GF-D8 (cell line): ENCODE data around the gene PCDHGA11.
"Not testable (repeated sequence)": the region's sequence is repeated elsewhere in the genome, so short reads cannot be mapped to it uniquely, and the experiment has no call there.

Experiments used
- DNase-seq: peaks from one replicate; lab custom pipeline; 2025; lab: John Stamatoyannopoulos, UW

The PCDHGA11 gene

DNA sequence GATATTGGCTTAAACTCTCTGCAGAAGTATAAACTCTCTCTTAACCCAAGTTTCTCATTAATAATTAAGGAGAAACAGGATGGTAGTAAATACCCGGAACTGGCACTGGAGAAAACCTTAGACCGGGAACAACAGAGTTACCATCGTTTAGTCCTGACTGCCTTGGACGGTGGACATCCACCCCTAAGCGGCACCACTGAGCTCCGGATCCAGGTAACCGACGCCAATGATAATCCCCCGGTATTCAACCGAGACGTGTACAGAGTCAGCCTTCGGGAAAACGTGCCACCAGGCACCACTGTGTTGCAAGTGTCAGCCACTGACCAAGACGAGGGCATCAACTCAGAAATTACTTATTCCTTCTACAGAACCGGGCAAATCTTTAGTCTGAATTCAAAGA lies 22.2 kb upstream of the PCDHGA11 start:
- no peak for DNase-seq

DNA sequence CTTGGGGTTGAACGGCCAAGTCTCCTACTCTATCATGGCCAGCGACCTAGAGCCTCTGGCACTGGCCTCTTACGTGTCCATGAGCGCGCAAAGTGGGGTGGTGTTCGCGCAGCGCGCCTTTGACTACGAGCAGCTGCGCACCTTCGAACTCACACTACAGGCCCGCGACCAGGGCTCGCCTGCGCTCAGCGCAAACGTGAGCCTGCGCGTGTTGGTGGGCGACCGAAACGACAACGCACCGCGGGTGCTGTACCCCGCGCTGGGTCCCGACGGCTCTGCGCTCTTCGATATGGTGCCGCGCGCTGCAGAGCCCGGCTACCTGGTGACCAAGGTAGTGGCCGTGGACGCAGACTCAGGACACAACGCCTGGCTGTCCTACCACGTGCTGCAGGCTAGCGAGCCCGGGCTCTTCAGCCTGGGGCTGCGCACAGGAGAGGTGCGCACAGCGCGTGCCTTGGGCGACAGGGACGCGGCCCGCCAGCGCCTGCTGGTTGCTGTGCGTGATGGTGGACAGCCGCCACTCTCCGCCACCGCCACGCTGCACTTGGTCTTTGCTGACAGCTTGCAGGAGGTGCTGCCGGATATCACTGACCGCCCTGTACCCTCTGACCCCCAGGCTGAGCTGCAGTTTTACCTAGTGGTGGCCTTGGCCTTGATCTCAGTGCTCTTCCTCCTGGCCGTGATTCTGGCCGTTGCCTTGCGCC lies 21.1 kb upstream of the PCDHGA11 start:
- DNase-seq, result no peak

DNA sequence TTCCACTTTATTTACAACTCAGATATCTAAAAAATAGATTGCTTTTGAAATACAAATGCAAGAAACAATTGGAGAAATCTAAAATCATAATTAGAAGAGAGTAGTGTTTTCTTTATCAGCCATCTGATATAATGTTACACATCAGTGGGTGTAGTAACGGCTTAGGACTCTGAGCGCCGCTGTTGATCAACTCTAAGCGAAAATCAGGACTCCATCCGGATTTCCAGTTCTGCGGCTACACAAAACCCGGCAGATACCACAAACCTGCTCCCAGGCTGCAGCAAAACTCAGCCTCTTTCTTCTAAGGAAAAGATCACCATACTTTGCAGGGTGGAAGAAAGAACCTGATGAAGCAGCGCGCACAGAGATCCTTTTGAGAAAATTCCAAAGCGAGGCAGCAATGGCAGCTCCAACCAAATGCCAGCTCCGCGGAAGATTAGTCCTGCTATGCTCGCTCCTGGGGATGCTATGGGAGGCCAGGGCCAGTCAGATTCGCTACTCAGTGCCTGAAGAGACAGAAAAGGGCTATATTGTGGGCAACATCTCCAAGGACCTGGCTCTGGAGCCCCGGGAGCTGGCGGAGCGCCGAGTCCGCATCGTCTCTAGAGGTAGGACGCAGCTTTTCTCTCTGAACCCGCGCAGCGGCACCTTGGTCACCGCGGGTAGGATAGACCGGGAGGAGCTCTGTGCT lies 18.2 kb upstream of the PCDHGA11 start, which contains the start of gene PCDHGA9:
Gene PCDHGA9 (plus strand): TSS at position 226 of the 691 bp plus-strand sequence. CDS start 175 bp downstream, at position 401.
- no peak for DNase-seq

DNA sequence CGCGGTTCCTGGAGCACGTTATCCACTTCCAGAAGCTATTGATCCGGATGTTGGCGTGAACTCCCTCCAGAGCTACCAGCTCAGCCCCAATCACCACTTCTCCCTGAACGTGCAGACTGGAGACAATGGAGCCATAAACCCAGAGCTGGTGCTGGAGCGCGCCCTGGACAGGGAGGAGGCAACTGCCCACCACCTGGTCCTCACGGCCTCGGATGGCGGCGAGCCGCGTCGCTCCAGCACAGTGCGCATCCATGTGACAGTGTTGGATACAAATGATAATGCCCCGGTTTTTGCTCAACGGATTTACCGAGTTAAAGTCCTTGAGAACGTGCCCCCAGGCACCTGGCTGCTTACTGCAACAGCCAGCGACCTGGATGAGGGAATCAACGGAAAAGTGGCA lies 17.5 kb upstream of the PCDHGA11 start:
- DNase-seq, result no peak

DNA sequence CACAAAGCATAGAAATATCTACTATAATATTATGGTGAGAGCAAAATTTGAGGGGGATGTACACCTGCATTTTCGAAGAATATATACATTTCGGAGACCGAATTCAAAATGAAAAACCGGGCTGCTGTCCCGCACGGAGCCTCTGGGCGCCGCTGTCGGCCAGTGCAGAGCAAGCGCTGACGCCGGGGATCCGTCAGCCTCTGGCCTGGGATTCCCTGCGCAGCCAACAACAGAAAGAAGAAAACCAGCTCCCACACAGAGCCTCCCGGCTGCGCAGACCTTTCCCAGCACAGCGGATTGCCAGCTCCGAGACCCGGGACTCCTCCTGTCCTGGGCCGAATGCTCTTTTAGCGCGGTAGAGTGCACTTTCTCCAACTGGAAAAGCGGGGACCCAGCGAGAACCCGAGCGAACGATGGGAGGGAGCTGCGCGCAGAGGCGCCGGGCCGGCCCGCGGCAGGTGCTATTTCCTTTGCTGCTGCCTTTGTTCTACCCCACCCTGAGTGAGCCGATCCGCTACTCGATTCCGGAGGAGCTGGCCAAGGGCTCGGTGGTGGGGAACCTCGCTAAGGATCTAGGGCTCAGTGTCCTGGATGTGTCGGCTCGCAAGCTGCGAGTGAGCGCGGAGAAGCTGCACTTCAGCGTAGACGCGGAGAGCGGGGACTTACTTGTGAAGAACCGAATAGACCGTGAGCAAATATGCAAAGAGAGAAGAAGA lies 12.9 kb upstream of the PCDHGA11 start, which contains the start of gene PCDHGB6:
Gene PCDHGB6 (plus strand): TSS at position 232 of the 716 bp plus-strand sequence. CDS start 182 bp downstream, at position 414.
- DNase-seq, result not testable (repeated sequence)

DNA sequence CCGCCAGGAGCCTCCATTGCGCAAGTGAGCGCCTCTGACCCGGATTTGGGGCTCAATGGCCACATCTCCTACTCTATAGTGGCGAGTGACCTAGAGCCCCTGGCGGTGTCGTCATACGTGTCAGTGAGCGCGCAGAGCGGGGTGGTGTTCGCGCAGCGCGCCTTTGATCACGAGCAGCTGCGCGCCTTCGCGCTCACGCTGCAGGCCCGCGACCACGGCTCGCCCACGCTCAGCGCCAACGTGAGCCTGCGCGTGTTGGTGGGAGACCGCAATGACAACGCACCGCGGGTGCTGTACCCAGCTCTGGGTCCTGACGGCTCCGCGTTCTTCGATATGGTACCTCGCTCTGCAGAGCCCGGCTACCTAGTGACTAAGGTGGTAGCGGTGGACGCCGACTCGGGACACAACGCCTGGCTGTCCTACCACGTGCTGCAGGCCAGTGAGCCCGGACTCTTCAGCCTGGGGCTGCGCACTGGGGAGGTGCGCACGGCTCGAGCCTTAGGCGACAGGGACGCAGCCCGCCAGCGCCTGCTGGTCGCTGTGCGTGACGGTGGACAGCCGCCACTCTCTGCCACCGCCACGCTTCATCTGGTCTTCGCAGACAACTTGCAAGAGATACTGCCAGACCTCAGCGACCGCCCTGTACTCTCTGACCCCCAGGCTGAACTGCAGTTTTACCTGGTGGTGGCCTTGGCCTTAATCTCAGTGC lies 11.1 kb upstream of the PCDHGA11 start:
- DNase-seq, result no peak

DNA sequence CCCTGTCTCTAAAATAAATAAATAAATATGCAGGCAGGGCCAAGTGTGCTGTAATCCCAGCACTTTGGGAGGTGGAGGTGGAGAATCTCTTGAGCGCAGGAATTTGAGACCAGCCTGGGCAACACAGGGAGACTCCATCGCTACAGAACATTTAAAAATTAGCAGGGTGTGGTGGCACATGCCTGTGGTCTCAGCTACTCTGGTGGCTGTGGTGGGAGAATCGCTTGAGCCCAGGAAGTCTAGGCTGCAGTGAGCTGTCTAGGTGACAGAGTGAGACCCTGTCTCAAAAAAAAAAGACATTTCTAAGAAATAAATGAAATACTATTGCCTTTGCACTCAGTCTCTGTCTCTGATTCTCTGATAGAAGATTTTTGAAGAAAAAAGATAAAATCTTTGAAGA lies 9.3 kb upstream of the PCDHGA11 start:
- DNase-seq, result no peak

DNA sequence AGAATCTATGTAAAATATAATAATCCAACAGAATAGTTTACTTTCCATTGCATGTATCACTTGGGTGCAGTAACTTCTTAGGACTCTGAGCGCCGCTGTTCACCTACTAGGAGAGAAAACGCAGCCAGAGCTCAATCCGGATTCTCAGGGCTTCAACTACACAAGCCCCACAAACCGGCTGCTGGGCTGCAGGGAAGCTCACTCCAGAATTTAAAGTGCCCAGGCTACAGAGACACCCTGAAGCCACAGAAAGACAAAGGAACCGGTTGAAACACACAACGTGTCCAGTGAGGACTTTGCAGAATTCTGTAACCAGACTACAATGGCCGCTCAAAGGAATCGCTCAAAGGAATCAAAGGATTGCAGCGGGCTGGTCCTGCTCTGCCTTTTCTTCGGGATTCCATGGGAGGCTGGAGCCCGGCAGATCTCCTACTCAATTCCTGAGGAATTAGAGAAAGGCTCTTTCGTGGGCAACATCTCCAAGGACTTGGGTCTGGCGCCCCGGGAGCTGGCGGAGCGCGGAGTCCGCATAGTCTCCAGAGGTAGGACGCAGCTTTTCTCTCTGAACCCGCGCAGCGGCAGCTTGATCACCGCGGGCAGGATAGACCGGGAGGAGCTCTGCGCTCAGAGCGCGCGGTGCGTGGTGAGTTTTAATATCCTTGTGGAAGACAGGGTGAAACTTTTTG lies 7.9 kb upstream of the PCDHGA11 start, which contains the start of gene PCDHGA10:
Gene PCDHGA10 (plus strand): TSS at position 134 of the 686 bp plus-strand sequence. CDS start 189 bp downstream, at position 323.
- DNase-seq, result no peak

DNA sequence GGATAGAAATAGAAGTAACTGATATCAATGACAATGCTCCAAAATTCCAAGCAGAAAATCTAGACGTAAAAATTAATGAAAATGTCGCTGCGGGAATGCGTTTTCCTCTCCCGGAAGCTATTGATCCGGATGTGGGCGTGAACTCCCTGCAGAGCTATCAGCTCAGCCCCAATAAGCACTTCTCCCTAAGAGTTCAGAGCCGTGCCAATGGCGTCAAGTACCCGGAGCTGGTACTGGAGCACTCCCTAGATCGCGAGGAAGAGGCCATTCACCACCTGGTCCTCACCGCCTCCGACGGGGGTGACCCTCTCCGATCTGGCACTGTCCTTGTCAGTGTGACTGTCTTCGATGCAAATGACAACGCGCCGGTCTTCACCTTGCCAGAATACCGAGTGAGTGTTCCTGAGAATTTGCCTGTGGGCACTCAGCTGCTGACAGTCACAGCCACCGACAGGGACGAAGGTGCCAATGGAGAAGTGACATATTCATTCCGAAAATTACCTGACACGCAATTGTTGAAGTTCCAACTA lies 7.2 kb upstream of the PCDHGA11 start:
- no peak for DNase-seq

DNA sequence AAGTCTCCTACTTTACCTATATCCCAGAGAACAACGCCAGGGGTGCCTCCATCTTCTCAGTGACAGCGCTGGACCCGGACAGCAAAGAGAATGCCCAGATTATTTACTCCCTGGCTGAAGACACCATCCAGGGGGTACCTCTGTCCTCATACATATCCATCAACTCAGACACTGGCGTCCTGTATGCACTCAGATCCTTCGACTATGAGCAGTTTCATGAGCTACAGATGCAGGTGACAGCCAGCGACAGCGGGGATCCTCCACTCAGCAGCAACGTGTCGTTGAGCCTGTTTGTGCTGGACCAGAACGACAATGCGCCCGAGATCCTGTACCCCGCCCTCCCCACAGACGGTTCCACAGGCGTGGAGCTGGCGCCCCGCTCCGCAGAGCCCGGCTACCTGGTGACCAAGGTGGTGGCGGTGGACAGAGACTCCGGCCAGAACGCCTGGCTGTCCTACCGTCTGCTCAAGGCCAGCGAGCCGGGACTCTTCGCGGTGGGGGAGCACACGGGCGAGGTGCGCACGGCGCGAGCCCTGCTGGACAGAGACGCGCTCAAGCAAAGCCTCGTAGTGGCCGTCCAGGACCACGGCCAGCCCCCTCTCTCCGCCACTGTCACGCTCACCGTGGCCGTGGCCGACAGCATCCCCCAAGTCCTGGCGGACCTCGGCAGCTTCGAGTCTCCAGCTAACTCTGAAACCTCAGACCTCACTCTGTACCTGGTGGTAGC lies 6.1 kb upstream of the PCDHGA11 start:
- DNase-seq, result not testable (repeated sequence)

DNA sequence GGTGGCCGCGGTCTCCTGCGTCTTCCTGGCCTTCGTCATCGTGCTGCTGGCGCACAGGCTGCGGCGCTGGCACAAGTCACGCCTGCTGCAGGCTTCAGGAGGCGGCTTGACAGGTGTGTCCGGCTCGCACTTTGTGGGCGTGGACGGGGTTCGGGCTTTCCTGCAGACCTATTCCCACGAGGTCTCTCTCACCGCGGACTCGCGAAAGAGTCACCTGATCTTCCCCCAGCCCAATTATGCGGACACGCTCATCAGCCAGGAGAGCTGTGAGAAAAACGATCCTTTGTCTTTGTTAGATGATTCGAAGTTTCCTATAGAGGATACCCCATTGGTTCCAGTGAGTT lies 5.6 kb upstream of the PCDHGA11 start:
- not testable (repeated sequence) for DNase-seq

DNA sequence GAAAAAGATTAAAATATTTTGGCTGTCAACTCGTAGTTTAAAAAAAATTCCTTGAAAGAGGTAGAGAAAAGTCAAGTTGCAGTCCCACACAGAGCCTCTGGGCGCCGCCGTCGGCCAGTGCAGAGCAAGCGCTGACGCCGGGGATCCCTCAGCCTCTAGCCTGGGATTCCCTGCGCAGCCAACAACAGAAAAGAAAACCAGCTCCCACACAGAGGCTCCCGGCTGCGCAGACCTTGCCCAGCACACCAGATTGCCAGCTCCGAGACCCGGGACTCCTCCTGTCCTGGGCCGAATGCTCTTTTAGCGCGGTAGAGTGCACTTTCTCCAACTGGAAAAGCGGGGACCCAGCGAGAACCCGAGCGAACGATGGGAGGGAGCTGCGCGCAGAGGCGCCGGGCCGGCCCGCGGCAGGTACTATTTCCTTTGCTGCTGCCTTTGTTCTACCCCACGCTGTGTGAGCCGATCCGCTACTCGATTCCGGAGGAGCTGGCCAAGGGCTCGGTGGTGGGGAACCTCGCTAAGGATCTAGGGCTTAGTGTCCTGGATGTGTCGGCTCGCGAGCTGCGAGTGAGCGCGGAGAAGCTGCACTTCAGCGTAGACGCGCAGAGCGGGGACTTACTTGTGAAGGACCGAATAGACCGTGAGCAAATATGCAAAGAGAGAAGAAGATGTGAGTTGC lies 3.2 kb upstream of the PCDHGA11 start, which contains the start of gene PCDHGB7:
Gene PCDHGB7 (plus strand): TSS at position 184 of the 679 bp plus-strand sequence. CDS start 183 bp downstream, at position 367.
- DNase-seq, result not testable (repeated sequence)

DNA sequence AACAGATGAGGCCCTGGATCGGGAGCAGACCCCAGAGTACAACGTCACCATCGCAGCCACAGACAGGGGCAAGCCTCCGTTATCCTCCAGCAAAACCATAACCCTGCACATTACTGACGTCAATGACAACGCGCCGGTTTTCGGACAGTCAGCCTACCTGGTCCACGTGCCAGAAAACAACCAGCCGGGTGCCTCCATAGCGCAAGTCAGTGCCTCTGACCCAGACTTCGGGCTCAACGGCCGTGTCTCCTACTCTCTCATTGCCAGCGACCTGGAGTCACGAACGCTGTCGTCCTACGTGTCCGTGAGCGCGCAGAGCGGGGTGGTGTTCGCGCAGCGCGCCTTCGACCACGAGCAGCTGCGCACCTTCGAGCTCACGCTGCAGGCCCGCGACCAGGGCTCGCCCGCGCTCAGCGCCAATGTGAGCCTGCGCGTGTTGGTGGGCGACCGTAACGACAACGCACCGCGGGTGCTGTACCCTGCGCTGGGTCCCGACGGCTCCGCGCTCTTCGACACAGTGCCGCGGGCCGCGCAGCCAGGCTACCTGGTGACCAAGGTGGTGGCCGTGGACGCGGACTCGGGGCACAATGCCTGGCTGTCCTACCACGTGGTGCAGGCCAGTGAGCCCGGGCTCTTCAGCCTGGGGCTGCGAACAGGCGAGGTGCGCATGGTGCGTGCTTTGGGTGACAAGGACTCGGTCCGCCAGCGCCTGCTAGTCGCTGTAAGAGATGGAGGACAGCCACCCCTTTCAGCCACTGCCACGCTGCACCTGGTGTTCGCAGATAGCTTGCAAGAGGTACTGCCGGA lies 1.6 kb upstream of the PCDHGA11 start:
- DNase-seq, result no peak

DNA sequence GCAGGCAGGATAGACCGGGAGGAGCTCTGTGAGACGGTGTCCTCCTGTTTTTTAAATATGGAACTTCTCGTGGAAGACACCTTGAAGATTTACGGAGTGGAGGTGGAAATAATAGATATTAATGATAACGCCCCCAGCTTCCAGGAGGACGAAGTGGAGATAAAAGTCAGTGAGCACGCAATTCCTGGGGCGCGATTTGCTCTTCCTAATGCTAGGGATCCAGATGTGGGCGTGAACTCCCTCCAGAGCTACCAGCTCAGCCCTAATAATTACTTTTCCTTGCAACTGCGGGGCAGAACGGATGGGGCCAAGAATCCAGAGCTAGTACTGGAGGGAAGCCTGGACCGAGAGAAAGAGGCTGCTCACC lies 621 bp downstream of the PCDHGA11 start:
- no peak for DNase-seq

DNA sequence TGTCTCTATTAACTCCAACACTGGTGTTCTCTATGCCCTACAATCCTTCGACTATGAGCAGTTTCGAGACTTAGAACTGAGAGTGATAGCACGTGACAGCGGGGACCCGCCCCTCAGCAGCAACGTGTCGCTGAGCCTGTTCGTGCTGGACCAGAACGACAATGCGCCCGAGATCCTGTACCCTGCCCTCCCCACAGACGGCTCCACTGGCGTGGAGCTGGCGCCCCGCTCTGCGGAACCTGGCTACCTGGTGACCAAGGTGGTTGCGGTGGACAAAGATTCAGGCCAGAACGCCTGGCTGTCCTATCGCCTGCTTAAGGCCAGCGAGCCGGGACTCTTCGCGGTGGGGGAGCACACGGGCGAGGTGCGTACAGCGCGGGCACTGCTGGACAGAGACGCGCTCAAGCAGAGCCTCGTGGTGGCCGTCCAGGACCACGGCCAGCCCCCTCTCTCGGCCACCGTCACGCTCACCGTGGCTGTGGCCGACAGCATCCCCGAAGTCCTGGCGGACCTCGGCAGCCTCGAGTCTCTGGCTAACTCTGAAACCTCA lies 2.0 kb downstream of the PCDHGA11 start:
- DNase-seq, result no peak

DNA sequence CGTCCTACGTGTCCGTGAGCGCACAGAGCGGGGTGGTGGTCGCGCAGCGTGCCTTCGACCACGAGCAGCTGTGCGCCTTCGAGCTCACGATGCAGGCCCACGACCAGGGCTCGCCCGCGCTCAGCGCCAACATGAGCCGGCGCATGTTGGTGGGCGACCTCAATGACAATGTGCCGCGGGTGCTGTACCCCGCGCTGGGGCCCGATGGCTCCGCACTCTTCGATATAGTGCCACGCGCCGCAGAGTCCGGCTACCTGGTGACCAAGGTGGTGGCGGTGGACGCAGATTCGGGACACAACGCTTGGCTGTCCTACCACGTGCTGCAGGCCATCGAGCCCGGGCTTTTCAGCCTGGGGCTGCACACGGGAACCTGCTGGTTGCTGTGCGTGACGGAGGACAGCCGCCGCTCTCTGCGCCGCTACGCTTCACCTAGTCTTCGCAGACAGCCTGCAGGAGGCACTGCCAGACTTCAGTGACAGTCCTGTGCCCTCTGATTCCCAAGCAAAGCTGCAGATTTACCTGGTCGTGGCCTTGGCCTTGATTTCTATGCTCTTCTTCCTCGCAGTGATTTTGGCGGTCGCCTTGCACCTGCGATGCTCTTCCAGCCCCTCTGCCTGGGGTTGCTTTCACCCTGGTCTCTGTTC lies 7.1 kb downstream of the PCDHGA11 start:
- no peak for DNase-seq

DNA sequence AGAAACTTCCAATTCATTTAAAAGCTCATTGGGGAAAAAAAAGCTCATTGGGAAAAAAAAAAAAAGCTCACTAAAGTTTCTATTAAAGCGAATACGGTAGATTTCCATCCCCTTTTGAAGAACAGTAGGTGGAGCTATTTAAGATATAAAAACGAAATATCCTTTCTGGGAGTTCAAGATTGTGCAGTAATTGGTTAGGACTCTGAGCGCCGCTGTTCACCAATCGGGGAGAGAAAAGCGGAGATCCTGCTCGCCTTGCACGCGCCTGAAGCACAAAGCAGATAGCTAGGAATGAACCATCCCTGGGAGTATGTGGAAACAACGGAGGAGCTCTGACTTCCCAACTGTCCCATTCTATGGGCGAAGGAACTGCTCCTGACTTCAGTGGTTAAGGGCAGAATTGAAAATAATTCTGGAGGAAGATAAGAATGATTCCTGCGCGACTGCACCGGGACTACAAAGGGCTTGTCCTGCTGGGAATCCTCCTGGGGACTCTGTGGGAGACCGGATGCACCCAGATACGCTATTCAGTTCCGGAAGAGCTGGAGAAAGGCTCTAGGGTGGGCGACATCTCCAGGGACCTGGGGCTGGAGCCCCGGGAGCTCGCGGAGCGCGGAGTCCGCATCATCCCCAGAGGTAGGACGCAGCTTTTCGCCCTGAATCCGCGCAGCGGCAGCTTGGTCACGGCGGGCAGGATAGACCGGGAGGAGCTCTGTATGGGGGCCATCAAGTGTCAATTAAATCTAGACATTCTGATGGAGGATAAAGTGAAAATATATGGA lies 9.7 kb downstream of the PCDHGA11 start, which contains the start of gene PCDHGA12:
Gene PCDHGA12 (plus strand): TSS at position 176 of the 782 bp plus-strand sequence. CDS start 253 bp downstream, at position 429.
- peak; percentile 43 for DNase-seq
